Activated naive CD4-positive, alpha-beta T cell treated with anti-CD3 and anti-CD28 coated beads for 36 hours (primary cell): ENCODE data around the gene PSMC5. TPM values are rescaled to one million over a fixed set of nuclear protein-coding genes. Genes with fewer than 3 reads are reported as not detected.
"Not testable (repeated sequence)": the region's sequence is repeated elsewhere in the genome, so short reads cannot be mapped to it uniquely, and the experiment has no call there.

Experiments
- CTCF ChIA-PET: fragments of 350-600 bp; sonication (Branson Sonifier 250); formaldehyde crosslinking; loops from one replicate; lab custom pipeline; 2021; ENCODE audit warnings: antibody characterized with exemption; lab: Charles Lee
- DNase-seq: peaks from one replicate; pipeline ENCODE4 v3.0.0-alpha.2; 2020
- H3K27ac Mint-ChIP-seq: one replicate; pipeline ENCODE4 v1.8.0; 2021; ENCODE audit warnings: mild to moderate bottlenecking, mixed read lengths
- H3K27me3 Mint-ChIP-seq: one replicate; pipeline ENCODE4 v1.8.0; 2021; ENCODE audit warnings: low read depth, mixed read lengths
- H3K36me3 Mint-ChIP-seq: one replicate; pipeline ENCODE4 v1.8.0; 2021; ENCODE audit warnings: low read depth, mixed read lengths
- H3K4me1 Mint-ChIP-seq: one replicate; pipeline ENCODE4 v1.8.0; 2021; ENCODE audit warnings: low read depth, mixed read lengths
- H3K4me3 Mint-ChIP-seq: one replicate; pipeline ENCODE4 v1.8.0; 2021; ENCODE audit warnings: mild to moderate bottlenecking, moderate library complexity, mixed read lengths
- H3K9me3 Mint-ChIP-seq: one replicate; pipeline ENCODE4 v1.8.0; 2021; ENCODE audit warnings: mixed read lengths
- intact Hi-C: fragments of 100-400 bp; cut with micrococcal nuclease; formaldehyde crosslinking; loops from one replicate; pipeline ENCODE4 v1.15.1; 2023
- total RNA-seq, 2 experiments: library from RNA; stranded (reverse); gene quantifications; one replicate each; pipeline ENCODE4 v1.2.3, GENCODE V29; 2021

The PSMC5 gene
- 100 to 1,000 TPM; 144 to 154 TPM for total RNA-seq

- peaks cover 74% of the 10 kb centered on the region for H3K36me3 Mint-ChIP-seq
- intact Hi-C loops: loop anchor here (1.0 kb wide), 7 partner anchors 8 to 277 kb away; partner anchors contain the start of genes CCDC47, DCAF7, MAP3K3 and STRADA
- H3K9me3 Mint-ChIP-seq: no peaks in the 10 kb centered on the region
- peak; percentile 97 for DNase-seq
- peak within 1 kb of the TSS; percentile 96 for H3K4me3 Mint-ChIP-seq
- peaks cover 82% of the 10 kb centered on the region for H3K4me1 Mint-ChIP-seq
- CTCF ChIA-PET: interaction anchor here (0.9 to 1.6 kb wide), 4 partner anchors 11 to 129 kb away, joined by 3 to 4 read pairs (median 3); partner anchors contain the start of genes CCDC47, DDX42 and SMARCD2
- H3K27me3 Mint-ChIP-seq: no peaks in the 10 kb centered on the region
- H3K27ac Mint-ChIP-seq: peak within 1 kb of the TSS; percentile 99
Observed at GRCh38 chr17:63827002-63827800, at the start of gene PSMC5, which contains the start of gene FTSJ3. Gene PSMC5 (plus strand): TSS chr17:63827431. CDS start chr17:63827491, 60 bp downstream. Gene FTSJ3 (minus strand): TSS chr17:63827663. CDS start chr17:63826902, 761 bp downstream.

GRCh38 chr17:63780507-63780906 lies 46.7 kb upstream of the PSMC5 start:
- intact Hi-C loops: no loop called here
- H3K27me3 Mint-ChIP-seq: no peaks in the 10 kb centered on the region

GRCh38 chr17:63780928-63781327 lies 46.3 kb upstream of the PSMC5 start:
- CTCF ChIA-PET: interaction anchor here (0.6 to 1.0 kb wide), 2 partner anchors 8 to 85 kb away, joined by 3 read pairs; no protein-coding TSS in a partner anchor
- no peak for DNase-seq
- Mint-ChIP-seq H3K9me3 (no peaks in the 10 kb centered on the region), H3K4me3 (no peak overlapping the region), H3K27ac (peak overlapping the region; percentile 48), H3K4me1 (peaks cover 72% of the 10 kb centered on the region), H3K27me3 (no peaks in the 10 kb centered on the region), H3K36me3 (peaks cover 24% of the 10 kb centered on the region)
- intact Hi-C loops: no loop called here

More at GRCh38 chr17:63780507-63780906, 46.7 kb upstream of the PSMC5 start:
- CTCF ChIA-PET: interaction anchor here (0.6 to 1.0 kb wide), 2 partner anchors 9 to 85 kb away, joined by 3 read pairs; no protein-coding TSS in a partner anchor
- no peaks in the 10 kb centered on the region for H3K9me3 Mint-ChIP-seq
- peaks cover 73% of the 10 kb centered on the region for H3K4me1 Mint-ChIP-seq
- peak overlapping the region; percentile 48 for H3K27ac Mint-ChIP-seq
- DNase-seq: no peak
- no peak overlapping the region for H3K4me3 Mint-ChIP-seq
- H3K36me3 Mint-ChIP-seq: peaks cover 27% of the 10 kb centered on the region

- H3K36me3 Mint-ChIP-seq: peaks cover 22% of the 10 kb centered on the region
- intact Hi-C loops: loop anchor here (1.0 kb wide), 1 partner anchor 8 kb away; no protein-coding TSS in a partner anchor
Observed at GRCh38 chr17:63783522-63783921, 43.7 kb upstream of the PSMC5 start.

GRCh38 chr17:63785556-63785955 lies 41.7 kb upstream of the PSMC5 start:
- Mint-ChIP-seq H3K27ac (no peak overlapping the region), H3K4me3 (no peak overlapping the region), H3K4me1 (peaks cover 33% of the 10 kb centered on the region), H3K9me3 (no peaks in the 10 kb centered on the region), H3K36me3 (peaks cover 17% of the 10 kb centered on the region), H3K27me3 (no peaks in the 10 kb centered on the region)
- CTCF ChIA-PET: interaction anchor here (0.6 kb wide), 1 partner anchor 36 kb away, joined by 3 read pairs; no protein-coding TSS in a partner anchor
- intact Hi-C loops: no loop called here
- no peak for DNase-seq

More at GRCh38 chr17:63783522-63783921, 43.7 kb upstream of the PSMC5 start:
- no peak overlapping the region for H3K4me3 Mint-ChIP-seq
- CTCF ChIA-PET: interaction anchor here (0.6 to 1.1 kb wide), 3 partner anchors 8 to 110 kb away, joined by 3 to 5 read pairs (median 3); no protein-coding TSS in a partner anchor
- H3K27ac Mint-ChIP-seq: peak overlapping the region; percentile 2
- no peaks in the 10 kb centered on the region for H3K9me3 Mint-ChIP-seq
- H3K27me3 Mint-ChIP-seq: no peaks in the 10 kb centered on the region
- peaks cover 52% of the 10 kb centered on the region for H3K4me1 Mint-ChIP-seq
- DNase-seq: no peak

GRCh38 chr17:63786117-63786516 lies 41.1 kb upstream of the PSMC5 start:
- Mint-ChIP-seq H3K4me3 (no peak overlapping the region), H3K36me3 (peaks cover 17% of the 10 kb centered on the region), H3K27ac (no peak overlapping the region), H3K27me3 (no peaks in the 10 kb centered on the region), H3K9me3 (no peaks in the 10 kb centered on the region), H3K4me1 (peaks cover 28% of the 10 kb centered on the region)
- CTCF ChIA-PET: interaction anchor here (1.3 kb wide), 1 partner anchor 13 kb away, joined by 3 read pairs; no protein-coding TSS in a partner anchor
- intact Hi-C loops: no loop called here
- no peak for DNase-seq

- no peak for DNase-seq
- Mint-ChIP-seq H3K4me3 (no peak overlapping the region), H3K9me3 (no peaks in the 10 kb centered on the region), H3K36me3 (peaks cover 14% of the 10 kb centered on the region), H3K27me3 (no peaks in the 10 kb centered on the region), H3K4me1 (peaks cover 23% of the 10 kb centered on the region), H3K27ac (no peak overlapping the region)
- intact Hi-C loops: no loop called here
- CTCF ChIA-PET: interaction anchor here (1.3 kb wide), 1 partner anchor 12 kb away, joined by 3 read pairs; no protein-coding TSS in a partner anchor
Observed at GRCh38 chr17:63786971-63787711, 40.1 kb upstream of the PSMC5 start.

- no peak for DNase-seq
- peaks cover 4% of the 10 kb centered on the region for H3K4me1 Mint-ChIP-seq
- peaks cover 28% of the 10 kb centered on the region for H3K36me3 Mint-ChIP-seq
- CTCF ChIA-PET: interaction anchor here (0.7 to 1.3 kb wide), 2 partner anchors 24 to 34 kb away, joined by 3 to 4 read pairs; no protein-coding TSS in a partner anchor
- no peaks in the 10 kb centered on the region for H3K27me3 Mint-ChIP-seq
- peak overlapping the region; percentile 50 for H3K27ac Mint-ChIP-seq
- no peak overlapping the region for H3K4me3 Mint-ChIP-seq
- intact Hi-C loops: no loop called here
- no peaks in the 10 kb centered on the region for H3K9me3 Mint-ChIP-seq
Observed at GRCh38 chr17:63790057-63790456, 37.2 kb upstream of the PSMC5 start.

- intact Hi-C loops: no loop called here
- H3K27ac Mint-ChIP-seq: peak overlapping the region; percentile 27
- H3K4me3 Mint-ChIP-seq: no peak overlapping the region
- H3K27me3 Mint-ChIP-seq: no peaks in the 10 kb centered on the region
- H3K4me1 Mint-ChIP-seq: peaks cover 2% of the 10 kb centered on the region
- peaks cover 30% of the 10 kb centered on the region for H3K36me3 Mint-ChIP-seq
- CTCF ChIA-PET: interaction anchor here (0.8 kb wide), 1 partner anchor 11 kb away, joined by 5 read pairs; no protein-coding TSS in a partner anchor
- H3K9me3 Mint-ChIP-seq: no peaks in the 10 kb centered on the region
- no peak for DNase-seq
Observed at GRCh38 chr17:63792055-63792729, 35.0 kb upstream of the PSMC5 start.

- CTCF ChIA-PET, H3K27me3 Mint-ChIP-seq, intact Hi-C loops, DNase-seq, H3K4me1 Mint-ChIP-seq, H3K27ac Mint-ChIP-seq, H3K4me3 Mint-ChIP-seq, H3K9me3 Mint-ChIP-seq: not testable (repeated sequence)
- H3K36me3 Mint-ChIP-seq: peaks cover 31% of the 10 kb centered on the region
Observed at GRCh38 chr17:63796375-63796774, 30.9 kb upstream of the PSMC5 start.

- H3K4me1 Mint-ChIP-seq: no peaks in the 10 kb centered on the region
- H3K9me3 Mint-ChIP-seq: no peaks in the 10 kb centered on the region
- no peak for DNase-seq
- H3K36me3 Mint-ChIP-seq: peaks cover 32% of the 10 kb centered on the region
- no peaks in the 10 kb centered on the region for H3K27me3 Mint-ChIP-seq
- no peak overlapping the region for H3K27ac Mint-ChIP-seq
- CTCF ChIA-PET: interaction anchor here (1.2 kb wide), 3 partner anchors 8 to 30 kb away, joined by 3 to 4 read pairs (median 3); no protein-coding TSS in a partner anchor
- intact Hi-C loops: no loop called here
- H3K4me3 Mint-ChIP-seq: no peak overlapping the region
Observed at GRCh38 chr17:63798572-63799106, 28.6 kb upstream of the PSMC5 start.
